Measurements from ENCODE around the gene NSF.
"Not testable (repeated sequence)": the region's sequence is repeated elsewhere in the genome, so short reads cannot be mapped to it uniquely, and the experiment has no call there.

The NSF gene

GRCh38 chr17:46693283-46693682 is 102.8 kb downstream of the NSF start:
- H3K27me3 ChIP-seq (ENCODE audit: insufficient read depth, low read length, poor library complexity); H2BK15ac ChIP-seq (replicated peaks; ENCODE audit: low read depth); H3K79me2 ChIP-seq (ENCODE audit: control insufficient read depth, insufficient read depth, low read length); H3K4ac ChIP-seq (ENCODE audit: low read depth, low read length); H3K23ac ChIP-seq (ENCODE audit: low read length); H3K9ac ChIP-seq (ENCODE audit: low read length); H2BK120ac ChIP-seq (ENCODE audit: low read depth, low read length); H4K8ac ChIP-seq (ENCODE audit: low read depth, low read length); H3K4me1 ChIP-seq (ENCODE audit: control insufficient read depth, low read depth, low read length); H3K18ac ChIP-seq (ENCODE audit: low read length); H2AK5ac ChIP-seq (ENCODE audit: low read length); H3K27ac ChIP-seq (ENCODE audit: low read depth, low read length); H3K4me2 ChIP-seq (ENCODE audit: low read length); H3K56ac ChIP-seq (ENCODE audit: low read length); H2BK5ac ChIP-seq (ENCODE audit: low read length); H3K36me3 ChIP-seq (ENCODE audit: control insufficient read depth, insufficient read depth, low read length); H4K5ac ChIP-seq (ENCODE audit: low read length); DNase-seq; H3K79me1 ChIP-seq (ENCODE audit: low read length); H3K4me3 ChIP-seq (ENCODE audit: low read length): not testable (repeated sequence)
- WGBS (ENCODE audit: extremely low coverage, insufficient coverage, low lambda C conversion rate), result no CpG with 5 or more reads among the region's 3 CpGs

- H3K4ac ChIP-seq (ENCODE audit: low read depth, low read length); H4K5ac ChIP-seq (ENCODE audit: low read length); H3K36me3 ChIP-seq (ENCODE audit: control insufficient read depth, insufficient read depth, low read length); H3K18ac ChIP-seq (ENCODE audit: low read length); H3K4me1 ChIP-seq (ENCODE audit: control insufficient read depth, low read depth, low read length); H2AK5ac ChIP-seq (ENCODE audit: low read length); H3K27ac ChIP-seq (ENCODE audit: low read depth, low read length); H3K23ac ChIP-seq (ENCODE audit: low read length); H3K79me1 ChIP-seq (ENCODE audit: low read length); H4K8ac ChIP-seq (ENCODE audit: low read depth, low read length); H3K4me2 ChIP-seq (ENCODE audit: low read length); DNase-seq; H3K79me2 ChIP-seq (ENCODE audit: control insufficient read depth, insufficient read depth, low read length); H2BK5ac ChIP-seq (ENCODE audit: low read length); H3K56ac ChIP-seq (ENCODE audit: low read length); H3K27me3 ChIP-seq (ENCODE audit: insufficient read depth, low read length, poor library complexity); H2BK120ac ChIP-seq (ENCODE audit: low read depth, low read length); H3K4me3 ChIP-seq (ENCODE audit: low read length); H3K9ac ChIP-seq (ENCODE audit: low read length); H2BK15ac ChIP-seq (replicated peaks; ENCODE audit: low read depth): not testable (repeated sequence)
- no CpG with 5 or more reads among the region's 3 CpGs for whole genome bisulfite sequencing (ENCODE audit: extremely low coverage, insufficient coverage, low lambda C conversion rate)
These were observed 106.1 kb downstream of the NSF start for GRCh38 chr17:46696522-46696921.

GRCh38 chr17:46699014-46699413 is 108.5 kb downstream of the NSF start:
- H3K4me2 ChIP-seq (ENCODE audit: low read length); H3K4ac ChIP-seq (ENCODE audit: low read depth, low read length); H4K8ac ChIP-seq (ENCODE audit: low read depth, low read length); H3K4me3 ChIP-seq (ENCODE audit: low read length); H3K4me1 ChIP-seq (ENCODE audit: control insufficient read depth, low read depth, low read length); H3K27ac ChIP-seq (ENCODE audit: low read depth, low read length); H3K18ac ChIP-seq (ENCODE audit: low read length); H3K79me1 ChIP-seq (ENCODE audit: low read length); H2BK5ac ChIP-seq (ENCODE audit: low read length); H3K9ac ChIP-seq (ENCODE audit: low read length); H2BK15ac ChIP-seq (replicated peaks; ENCODE audit: low read depth); H3K56ac ChIP-seq (ENCODE audit: low read length); H3K23ac ChIP-seq (ENCODE audit: low read length); H3K36me3 ChIP-seq (ENCODE audit: control insufficient read depth, insufficient read depth, low read length); H4K5ac ChIP-seq (ENCODE audit: low read length); H3K27me3 ChIP-seq (ENCODE audit: insufficient read depth, low read length, poor library complexity); H3K79me2 ChIP-seq (ENCODE audit: control insufficient read depth, insufficient read depth, low read length); H2BK120ac ChIP-seq (ENCODE audit: low read depth, low read length); H2AK5ac ChIP-seq (ENCODE audit: low read length); DNase-seq: not testable (repeated sequence)
- WGBS (ENCODE audit: extremely low coverage, insufficient coverage, low lambda C conversion rate), result no CpG with 5 or more reads among the region's 2 CpGs

- no peak overlapping the region for H3K18ac ChIP-seq (ENCODE audit: low read length)
- no CpG with 5 or more reads among the region's 4 CpGs for WGBS (ENCODE audit: extremely low coverage, insufficient coverage, low lambda C conversion rate)
- H3K27ac ChIP-seq (ENCODE audit: low read depth, low read length), result no peak overlapping the region
- H3K79me2 ChIP-seq (ENCODE audit: control insufficient read depth, insufficient read depth, low read length), result no peaks in the 10 kb centered on the region
- H3K4ac ChIP-seq (ENCODE audit: low read depth, low read length), result no peak overlapping the region
- no peaks in the 10 kb centered on the region for H3K36me3 ChIP-seq (ENCODE audit: control insufficient read depth, insufficient read depth, low read length)
- H3K79me1 ChIP-seq (ENCODE audit: low read length), result no peaks in the 10 kb centered on the region
- H3K23ac ChIP-seq (ENCODE audit: low read length), result no peak overlapping the region
- no peak overlapping the region for H4K5ac ChIP-seq (ENCODE audit: low read length)
- DNase-seq, result no peak
- no peak overlapping the region for H4K8ac ChIP-seq (ENCODE audit: low read depth, low read length)
- no peak overlapping the region for H3K4me2 ChIP-seq (ENCODE audit: low read length)
- no peak overlapping the region for H2AK5ac ChIP-seq (ENCODE audit: low read length)
- no peak overlapping the region for H3K9ac ChIP-seq (ENCODE audit: low read length)
- H3K56ac ChIP-seq (ENCODE audit: low read length), result no peak overlapping the region
- H3K4me1 ChIP-seq (ENCODE audit: control insufficient read depth, low read depth, low read length), result no peaks in the 10 kb centered on the region
- no peak overlapping the region for H2BK120ac ChIP-seq (ENCODE audit: low read depth, low read length)
- no peak overlapping the region for H2BK5ac ChIP-seq (ENCODE audit: low read length)
- no peaks in the 10 kb centered on the region for H3K27me3 ChIP-seq (ENCODE audit: insufficient read depth, low read length, poor library complexity)
- H3K4me3 ChIP-seq (ENCODE audit: low read length), result no peak overlapping the region
- no peak overlapping the region for H2BK15ac ChIP-seq (replicated peaks; ENCODE audit: low read depth)
These were observed 127.5 kb downstream of the NSF start for GRCh38 chr17:46717999-46718398.

GRCh38 chr17:46719891-46720290 is 129.4 kb downstream of the NSF start:
- Histone ChIP-seq H3K4me3 (ENCODE audit: low read length) (no peak overlapping the region), H3K27ac (ENCODE audit: low read depth, low read length) (no peak overlapping the region)
- no peak for DNase-seq

GRCh38 chr17:46720408-46720807 is 129.9 kb downstream of the NSF start:
- no peak overlapping the region for H4K5ac ChIP-seq (ENCODE audit: low read length)
- H3K56ac ChIP-seq (ENCODE audit: low read length), result no peak overlapping the region
- H2BK5ac ChIP-seq (ENCODE audit: low read length), result no peak overlapping the region
- H3K9ac ChIP-seq (ENCODE audit: low read length), result no peak overlapping the region
- WGBS (ENCODE audit: extremely low coverage, insufficient coverage, low lambda C conversion rate), result no CpG with 5 or more reads among the region's 5 CpGs
- no peaks in the 10 kb centered on the region for H3K79me1 ChIP-seq (ENCODE audit: low read length)
- no peak overlapping the region for H3K4me2 ChIP-seq (ENCODE audit: low read length)
- no peak overlapping the region for H2BK120ac ChIP-seq (ENCODE audit: low read depth, low read length)
- no peaks in the 10 kb centered on the region for H3K79me2 ChIP-seq (ENCODE audit: control insufficient read depth, insufficient read depth, low read length)
- no peaks in the 10 kb centered on the region for H3K4me1 ChIP-seq (ENCODE audit: control insufficient read depth, low read depth, low read length)
- H4K8ac ChIP-seq (ENCODE audit: low read depth, low read length), result no peak overlapping the region
- DNase-seq, result no peak
- no peak overlapping the region for H2BK15ac ChIP-seq (replicated peaks; ENCODE audit: low read depth)
- H3K27me3 ChIP-seq (ENCODE audit: insufficient read depth, low read length, poor library complexity), result no peaks in the 10 kb centered on the region
- H3K23ac ChIP-seq (ENCODE audit: low read length), result no peak overlapping the region
- H3K4me3 ChIP-seq (ENCODE audit: low read length), result no peak overlapping the region
- H3K4ac ChIP-seq (ENCODE audit: low read depth, low read length), result no peak overlapping the region
- no peaks in the 10 kb centered on the region for H3K36me3 ChIP-seq (ENCODE audit: control insufficient read depth, insufficient read depth, low read length)
- no peak overlapping the region for H2AK5ac ChIP-seq (ENCODE audit: low read length)
- H3K27ac ChIP-seq (ENCODE audit: low read depth, low read length), result no peak overlapping the region
- H3K18ac ChIP-seq (ENCODE audit: low read length), result no peak overlapping the region

More at GRCh38 chr17:46719891-46720290, 129.4 kb downstream of the NSF start:
- H3K79me1 ChIP-seq (ENCODE audit: low read length), result no peaks in the 10 kb centered on the region
- H2BK15ac ChIP-seq (replicated peaks; ENCODE audit: low read depth), result no peak overlapping the region
- no peak overlapping the region for H2BK5ac ChIP-seq (ENCODE audit: low read length)
- H4K8ac ChIP-seq (ENCODE audit: low read depth, low read length), result no peak overlapping the region
- H3K56ac ChIP-seq (ENCODE audit: low read length), result no peak overlapping the region
- no peaks in the 10 kb centered on the region for H3K27me3 ChIP-seq (ENCODE audit: insufficient read depth, low read length, poor library complexity)
- H3K23ac ChIP-seq (ENCODE audit: low read length), result no peak overlapping the region
- no peak overlapping the region for H3K4me2 ChIP-seq (ENCODE audit: low read length)
- H2AK5ac ChIP-seq (ENCODE audit: low read length), result no peak overlapping the region
- no peak overlapping the region for H2BK120ac ChIP-seq (ENCODE audit: low read depth, low read length)
- no peaks in the 10 kb centered on the region for H3K36me3 ChIP-seq (ENCODE audit: control insufficient read depth, insufficient read depth, low read length)
- no CpG with 5 or more reads among the region's 3 CpGs for WGBS (ENCODE audit: extremely low coverage, insufficient coverage, low lambda C conversion rate)
- H3K9ac ChIP-seq (ENCODE audit: low read length), result no peak overlapping the region
- no peaks in the 10 kb centered on the region for H3K4me1 ChIP-seq (ENCODE audit: control insufficient read depth, low read depth, low read length)
- H3K79me2 ChIP-seq (ENCODE audit: control insufficient read depth, insufficient read depth, low read length), result no peaks in the 10 kb centered on the region
- no peak overlapping the region for H4K5ac ChIP-seq (ENCODE audit: low read length)
- no peak overlapping the region for H3K18ac ChIP-seq (ENCODE audit: low read length)
- H3K4ac ChIP-seq (ENCODE audit: low read depth, low read length), result no peak overlapping the region
